Measurements from ENCODE around the gene NR0B2. TPM values are rescaled to one million over a fixed set of nuclear protein-coding genes. Genes with fewer than 3 reads are reported as not detected.

NR0B2 gene
- total and polyA plus RNA-seq, 2 of the 13 experiments (the other 11 are each of a cell fraction or from before 2014, with no cell fraction given) = 72.5 to 133 TPM

GRCh38 chr1:26910343-26911160, 3.2 kb downstream of the NR0B2 start (continued):
- TF ChIP-seq SP5 (CRISPR knock-in tag; IDR thresholded peaks at IDR 0.05; ENCODE audit: borderline replicate concordance, low read depth) = peak; percentile 92
- TF ChIP-seq PHF21A (CRISPR knock-in tag; IDR thresholded peaks at IDR 0.05) = peak; percentile 98
- TF ChIP-seq BHLHE40 (IDR thresholded peaks at IDR 0.05; ENCODE audit: low read length) = peak; percentile 29; the same call in 1 of the 2 replicates
- TF ChIP-seq MEIS2 (CRISPR knock-in tag; IDR thresholded peaks at IDR 0.05) = 0 out of 2 replicates have a peak, but pooled peaks have one; percentile 18
- TF ChIP-seq U2AF2 (IDR thresholded peaks at IDR 0.05; ENCODE audit: low read depth, low read length) = no peak
- TF ChIP-seq ZNF598 (CRISPR knock-in tag; IDR thresholded peaks at IDR 0.05; ENCODE audit: borderline replicate concordance) = no peak
- TF ChIP-seq ELF3 (CRISPR knock-in tag; IDR thresholded peaks at IDR 0.05) = peak; percentile 76
- TF ChIP-seq RFXAP (CRISPR knock-in tag; IDR thresholded peaks at IDR 0.05; ENCODE audit: borderline replicate concordance) = peak; percentile 78; the same call in 1 of the 2 replicates
- TF ChIP-seq NPAS2 (CRISPR knock-in tag; IDR thresholded peaks at IDR 0.05; ENCODE audit: borderline replicate concordance) = no peak
- TF ChIP-seq FOXK2 (IDR thresholded peaks at IDR 0.05) = peak; percentile 84; the same call in 1 of the 2 replicates
- TF ChIP-seq NFRKB (IDR thresholded peaks at IDR 0.05) = no peak
- TF ChIP-seq ZNF232 (CRISPR knock-in tag; IDR thresholded peaks at IDR 0.05; ENCODE audit: borderline replicate concordance) = no peak
- TF ChIP-seq ZNF703 (CRISPR knock-in tag; IDR thresholded peaks at IDR 0.05; ENCODE audit: borderline replicate concordance) = peak; percentile 64; the same call in 1 of the 2 replicates
- TF ChIP-seq ZHX2 (IDR thresholded peaks at IDR 0.05; ENCODE audit: low read depth) = no peak
- TF ChIP-seq ZHX2 (CRISPR knock-in tag; IDR thresholded peaks at IDR 0.05; ENCODE audit: borderline replicate concordance) = no peak
- TF ChIP-seq ZNF331 (CRISPR knock-in tag; IDR thresholded peaks at IDR 0.05) = peak; percentile 73; the same call in 1 of the 2 replicates
- no peak for TF ChIP-seq GZF1 (CRISPR knock-in tag; IDR thresholded peaks at IDR 0.05)
- TF ChIP-seq ZNF709 (CRISPR knock-in tag; IDR thresholded peaks at IDR 0.05) = no peak
- TF ChIP-seq ZFAT (CRISPR knock-in tag; conservative IDR thresholded peaks at IDR 0.05) = no peak
- no peak for TF ChIP-seq MAFK (conservative IDR thresholded peaks at IDR 0.05 in 1 of 2, IDR thresholded peaks at IDR 0.05 in 1 of 2; ENCODE audit: low read length in 2 of 2)
- TF ChIP-seq ZNF747 (CRISPR knock-in tag; IDR thresholded peaks at IDR 0.05; ENCODE audit: borderline replicate concordance) = peak; percentile 83; the same call in 1 of the 2 replicates
- TF ChIP-seq RXRB (CRISPR knock-in tag; IDR thresholded peaks at IDR 0.05; ENCODE audit: borderline replicate concordance) = peak; percentile 99
- TF ChIP-seq SRSF9 (IDR thresholded peaks at IDR 0.05; ENCODE audit: borderline replicate concordance, insufficient read depth, low read depth, low read length, poor library complexity, severe bottlenecking) = no peak
- TF ChIP-seq SRF (IDR thresholded peaks at IDR 0.05; ENCODE audit: low read depth, low read length) = no peak
- no peak; the same call in 1 of the 2 replicates for TF ChIP-seq ZSCAN9 (CRISPR knock-in tag; IDR thresholded peaks at IDR 0.05; ENCODE audit: borderline replicate concordance)
- peak; percentile 32 for TF ChIP-seq ASH2L (IDR thresholded peaks at IDR 0.05; ENCODE audit: insufficient read length, low read depth, low read length)
- peak; percentile 69 for TF ChIP-seq KLF6 (CRISPR knock-in tag; IDR thresholded peaks at IDR 0.05)

Data from HepG2 (cell line).